Endothelial cell (in vitro differentiated cells): ENCODE results near the gene CACNG4. TPM values are rescaled to one million over a fixed set of nuclear protein-coding genes. Genes with fewer than 3 reads are reported as not detected.

ENCODE experiments used
- DNase-seq: peaks from one replicate; pipeline ENCODE4 v3.0.0; 2021; ENCODE audit warnings: low spot score
- H3K27ac Mint-ChIP-seq: one replicate; pipeline ENCODE4 v1.8.0; 2021; ENCODE audit warnings: mixed read lengths, inconsistent platforms; ENCODE audit not compliant: unreplicated experiment
- H3K27me3 Mint-ChIP-seq: one replicate; pipeline ENCODE4 v1.8.0; 2021; ENCODE audit warnings: mild to moderate bottlenecking, moderate library complexity, mixed read lengths, inconsistent platforms; ENCODE audit not compliant: unreplicated experiment
- H3K36me3 Mint-ChIP-seq: one replicate; pipeline ENCODE4 v1.8.0; 2021; ENCODE audit warnings: mild to moderate bottlenecking, low read depth, mixed read lengths, inconsistent platforms; ENCODE audit not compliant: unreplicated experiment
- H3K4me1 Mint-ChIP-seq: one replicate; pipeline ENCODE4 v1.8.0; 2021; ENCODE audit warnings: mild to moderate bottlenecking, mixed read lengths, inconsistent platforms; ENCODE audit not compliant: unreplicated experiment
- H3K4me3 Mint-ChIP-seq: one replicate; pipeline ENCODE4 v1.8.0; 2021; ENCODE audit warnings: mild to moderate bottlenecking, mixed read lengths, inconsistent platforms; ENCODE audit not compliant: unreplicated experiment
- H3K9me3 Mint-ChIP-seq: one replicate; pipeline ENCODE4 v1.8.0; 2021; ENCODE audit warnings: mixed read lengths, inconsistent platforms; ENCODE audit not compliant: unreplicated experiment
- total RNA-seq: library from RNA; stranded (reverse); fragmentation: NEBNext Ultra II Directional; extraction: Animal tissue kit (Norgen Biotek cat#: 25700); gene quantifications from one replicate; pipeline ENCODE4 v1.2.1, GENCODE V29; 2021; ENCODE audit not compliant: unreplicated experiment
- TF ChIP-seq, protein P1 (sequence below): fragments of 200-600 bp; sonication (generic); IDR thresholded peaks from one replicate; pipeline ENCODE4 v1.5.0; 2021; ENCODE audit warnings: antibody characterized with exemption; ENCODE audit not compliant: unreplicated experiment

Gene CACNG4
- total RNA-seq, 1 donor from 2014 or later: 0.33 TPM

DNA sequence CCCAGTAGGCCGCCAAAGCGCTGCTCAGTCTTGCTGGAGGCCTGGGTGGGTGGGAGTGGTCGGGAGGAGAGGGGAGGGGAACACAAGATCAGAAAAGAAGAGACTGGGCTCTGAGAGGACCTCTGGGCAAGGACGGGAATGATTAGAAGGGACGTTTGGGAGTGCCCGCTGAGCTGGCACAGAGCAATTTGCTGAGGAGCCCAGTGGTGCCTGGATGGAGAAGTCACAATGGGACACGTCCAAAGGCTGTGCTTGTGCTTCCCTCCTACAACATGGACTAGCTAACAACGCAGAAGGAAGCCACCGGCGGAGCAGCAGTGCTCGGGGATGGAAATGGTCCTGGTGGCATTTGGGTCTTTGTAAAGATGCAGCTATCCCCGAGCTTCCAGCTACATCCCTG is 45.6 kb upstream of the CACNG4 start:
- TF ChIP-seq, protein P1, sequence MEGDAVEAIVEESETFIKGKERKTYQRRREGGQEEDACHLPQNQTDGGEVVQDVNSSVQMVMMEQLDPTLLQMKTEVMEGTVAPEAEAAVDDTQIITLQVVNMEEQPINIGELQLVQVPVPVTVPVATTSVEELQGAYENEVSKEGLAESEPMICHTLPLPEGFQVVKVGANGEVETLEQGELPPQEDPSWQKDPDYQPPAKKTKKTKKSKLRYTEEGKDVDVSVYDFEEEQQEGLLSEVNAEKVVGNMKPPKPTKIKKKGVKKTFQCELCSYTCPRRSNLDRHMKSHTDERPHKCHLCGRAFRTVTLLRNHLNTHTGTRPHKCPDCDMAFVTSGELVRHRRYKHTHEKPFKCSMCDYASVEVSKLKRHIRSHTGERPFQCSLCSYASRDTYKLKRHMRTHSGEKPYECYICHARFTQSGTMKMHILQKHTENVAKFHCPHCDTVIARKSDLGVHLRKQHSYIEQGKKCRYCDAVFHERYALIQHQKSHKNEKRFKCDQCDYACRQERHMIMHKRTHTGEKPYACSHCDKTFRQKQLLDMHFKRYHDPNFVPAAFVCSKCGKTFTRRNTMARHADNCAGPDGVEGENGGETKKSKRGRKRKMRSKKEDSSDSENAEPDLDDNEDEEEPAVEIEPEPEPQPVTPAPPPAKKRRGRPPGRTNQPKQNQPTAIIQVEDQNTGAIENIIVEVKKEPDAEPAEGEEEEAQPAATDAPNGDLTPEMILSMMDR: no peak
- no peaks in the 10 kb centered on the region for H3K4me1 Mint-ChIP-seq
- H3K36me3 Mint-ChIP-seq: no peaks in the 10 kb centered on the region
- peaks cover 11% of the 10 kb centered on the region for H3K27me3 Mint-ChIP-seq
- H3K4me3 Mint-ChIP-seq: no peak overlapping the region
- H3K9me3 Mint-ChIP-seq: no peaks in the 10 kb centered on the region
- DNase-seq: no peak
- no peak overlapping the region for H3K27ac Mint-ChIP-seq

DNA sequence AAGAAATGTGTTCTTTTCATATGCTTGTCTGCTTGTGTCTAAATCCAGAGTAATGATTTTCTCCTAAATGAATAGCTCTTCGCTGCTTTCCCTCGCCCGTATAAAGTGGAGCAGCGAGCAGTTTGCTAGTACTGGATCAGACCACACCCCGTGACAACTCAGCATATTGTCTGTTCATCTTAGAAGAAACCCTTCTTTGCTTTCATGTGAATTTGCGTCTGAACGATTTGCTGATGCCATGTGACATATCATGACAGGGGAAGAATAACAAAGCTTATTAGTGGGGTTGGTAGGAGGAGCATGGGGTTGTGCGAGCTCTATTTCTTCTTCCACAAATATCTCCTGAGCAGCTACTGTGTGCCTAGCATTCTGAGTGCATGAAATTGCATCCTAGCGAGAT is 44.1 kb upstream of the CACNG4 start:
- no peak for DNase-seq
- H3K27ac Mint-ChIP-seq: no peak overlapping the region
- H3K4me1 Mint-ChIP-seq: no peaks in the 10 kb centered on the region
- H3K4me3 Mint-ChIP-seq: no peak overlapping the region
- no peaks in the 10 kb centered on the region for H3K36me3 Mint-ChIP-seq
- H3K9me3 Mint-ChIP-seq: no peaks in the 10 kb centered on the region
- peaks cover 11% of the 10 kb centered on the region for H3K27me3 Mint-ChIP-seq
- TF ChIP-seq, protein P1: no peak

DNA sequence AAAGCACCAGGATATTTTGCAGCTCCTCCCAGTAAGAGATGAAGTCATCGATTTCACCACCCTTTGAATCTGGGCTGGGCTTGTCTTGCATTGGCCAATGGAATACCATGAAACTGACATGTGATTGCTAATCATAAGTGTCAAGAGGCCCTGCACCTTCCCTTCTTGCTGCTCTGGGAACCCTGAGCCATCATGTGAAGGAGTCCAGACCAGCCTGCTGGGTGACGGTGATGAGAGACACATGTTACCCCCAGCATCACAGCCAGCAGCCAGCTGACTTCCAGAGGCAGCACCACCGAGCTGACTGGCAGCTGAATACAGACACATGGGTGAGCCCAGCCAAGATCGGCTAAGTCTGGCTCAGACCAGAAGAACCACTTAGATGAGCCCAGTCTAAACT is 43.6 kb upstream of the CACNG4 start:
- no peaks in the 10 kb centered on the region for H3K36me3 Mint-ChIP-seq
- DNase-seq: no peak
- TF ChIP-seq, protein P1: no peak
- H3K4me1 Mint-ChIP-seq: no peaks in the 10 kb centered on the region
- H3K9me3 Mint-ChIP-seq: no peaks in the 10 kb centered on the region
- no peak overlapping the region for H3K27ac Mint-ChIP-seq
- peaks cover 9% of the 10 kb centered on the region for H3K27me3 Mint-ChIP-seq
- no peak overlapping the region for H3K4me3 Mint-ChIP-seq

DNA sequence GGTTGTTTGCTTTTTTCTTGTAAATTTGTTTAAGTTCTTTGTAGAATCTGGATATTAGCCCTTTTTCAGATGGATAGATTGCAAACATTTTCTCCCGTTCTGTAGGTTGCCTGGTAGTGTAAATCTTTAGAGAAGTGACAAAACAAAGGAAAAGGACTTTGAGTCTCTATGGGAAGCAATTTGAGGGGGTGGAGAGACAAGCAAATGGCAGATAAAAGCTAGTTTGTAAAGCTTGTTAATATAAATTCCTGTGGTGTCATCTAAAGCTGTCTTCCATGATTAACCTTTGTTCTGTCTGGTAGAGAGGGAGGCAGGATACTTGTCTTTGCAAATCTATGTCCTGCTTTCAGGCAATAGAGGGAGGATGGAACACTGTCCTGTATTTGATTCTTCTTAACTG is 40.6 kb upstream of the CACNG4 start:
- no peak for DNase-seq
- no peaks in the 10 kb centered on the region for H3K9me3 Mint-ChIP-seq
- H3K27me3 Mint-ChIP-seq: peaks cover 5% of the 10 kb centered on the region
- H3K4me3 Mint-ChIP-seq: no peak overlapping the region
- H3K36me3 Mint-ChIP-seq: no peaks in the 10 kb centered on the region
- H3K27ac Mint-ChIP-seq: no peak overlapping the region
- H3K4me1 Mint-ChIP-seq: no peaks in the 10 kb centered on the region
- TF ChIP-seq, protein P1: no peak

DNA sequence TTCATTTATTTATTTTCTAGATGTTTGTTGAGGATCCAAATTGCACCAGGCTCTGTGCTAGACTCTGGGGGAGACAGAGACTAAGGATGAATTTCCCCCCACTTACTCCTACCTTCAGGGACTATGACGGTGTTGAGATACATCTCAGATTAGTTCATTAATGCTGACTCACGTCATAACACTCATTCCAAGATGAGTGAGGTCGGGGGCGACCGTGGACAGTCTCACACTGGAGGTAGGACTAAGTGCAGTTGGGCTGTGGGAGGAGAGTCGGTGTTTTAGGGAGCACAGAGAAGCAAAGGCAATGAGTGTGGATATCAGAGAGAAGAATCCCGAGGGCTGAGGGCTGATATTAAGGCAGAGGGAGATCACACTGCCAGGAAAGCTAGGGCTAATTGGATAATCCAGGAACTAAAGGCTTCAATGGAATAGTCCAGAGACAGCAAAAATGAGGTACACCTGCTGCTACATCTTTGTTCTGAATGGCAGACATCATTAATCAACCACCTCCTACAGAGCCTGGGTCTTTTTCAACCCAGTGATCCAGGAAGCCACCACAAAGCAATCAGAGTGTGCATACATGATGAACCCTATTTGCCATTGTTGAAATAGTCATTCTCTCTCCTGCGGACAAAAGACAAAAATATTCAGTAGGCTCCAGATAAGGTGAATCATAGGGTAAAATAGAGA is 38.6 kb upstream of the CACNG4 start:
- H3K27ac Mint-ChIP-seq: no peak overlapping the region
- TF ChIP-seq, protein P1: no peak
- peaks cover 2% of the 10 kb centered on the region for H3K27me3 Mint-ChIP-seq
- no peaks in the 10 kb centered on the region for H3K4me1 Mint-ChIP-seq
- no peak for DNase-seq
- no peak overlapping the region for H3K4me3 Mint-ChIP-seq
- H3K36me3 Mint-ChIP-seq: no peaks in the 10 kb centered on the region
- H3K9me3 Mint-ChIP-seq: no peaks in the 10 kb centered on the region
